MM.1S (cell line): ENCODE measurements around the gene YJEFN3.

Source experiments
- DNase-seq: peaks from one replicate; pipeline ENCODE4 v3.0.0-alpha.2; 2015
- H2AFZ ChIP-seq: fragments of 300-600 bp; sonication (generic); 2 replicates; pipeline ENCODE4 v1.6.0; 2016; ENCODE audit warnings: antibody characterized with exemption, low read length
- H3F3A ChIP-seq: fragments of 300-600 bp; sonication (generic); 2 replicates; pipeline ENCODE4 v1.6.1; 2016; ENCODE audit warnings: mild to moderate bottlenecking, antibody characterized with exemption, low read length, moderate library complexity, mixed read lengths; ENCODE audit not compliant: insufficient read depth
- H3K27ac ChIP-seq: fragments of 300-600 bp; sonication (generic); 2 replicates; pipeline ENCODE4 v1.5.1; 2016; ENCODE audit warnings: mild to moderate bottlenecking, low read length
- H3K27me3 ChIP-seq: fragments of 300-600 bp; sonication (generic); replicated peaks from 2 replicates; pipeline ENCODE4 v1.6.0; 2016; ENCODE audit warnings: low read length; ENCODE audit not compliant: insufficient read depth
- H3K36me3 ChIP-seq: fragments of 300-600 bp; sonication (generic); replicated peaks from 2 replicates; pipeline ENCODE4 v1.6.1; 2016; ENCODE audit warnings: mild to moderate bottlenecking, low read length, mixed read lengths; ENCODE audit not compliant: insufficient read depth
- H3K4me1 ChIP-seq: fragments of 300-600 bp; sonication (generic); 2 replicates; pipeline ENCODE4 v1.6.1; 2016; ENCODE audit warnings: low read length, mixed read lengths
- H3K4me2 ChIP-seq: fragments of 300-600 bp; sonication (generic); 2 replicates; pipeline ENCODE4 v1.6.0; 2016; ENCODE audit warnings: low read depth, low read length
- H3K4me3 ChIP-seq: fragments of 300-600 bp; sonication (generic); 2 replicates; pipeline ENCODE4 v1.5.1; 2016; ENCODE audit warnings: low read length, mixed read lengths
- H3K79me2 ChIP-seq: fragments of 300-600 bp; sonication (generic); 2 replicates; pipeline ENCODE4 v1.6.1; 2016; ENCODE audit warnings: mixed run types, low read length, mixed read lengths
- H3K9ac ChIP-seq: fragments of 300-600 bp; sonication (generic); 2 replicates; pipeline ENCODE4 v1.6.1; 2016; ENCODE audit warnings: low read length, mixed read lengths
- H3K9me2 ChIP-seq: fragments of 300-600 bp; sonication (generic); replicated peaks from 2 replicates; pipeline ENCODE4 v1.6.1; 2016; ENCODE audit warnings: mild to moderate bottlenecking, low read length, mixed read lengths; ENCODE audit not compliant: insufficient read depth
- H3K9me3 ChIP-seq: fragments of 300-600 bp; sonication (generic); replicated peaks from 2 replicates; pipeline ENCODE4 v1.6.1; 2016; ENCODE audit warnings: mild to moderate bottlenecking, low read length, mixed read lengths; ENCODE audit not compliant: insufficient read depth
- H4K20me1 ChIP-seq: fragments of 300-600 bp; sonication (generic); 2 replicates; pipeline ENCODE4 v1.6.1; 2016; ENCODE audit warnings: mild to moderate bottlenecking, low read length, moderate library complexity, mixed read lengths; ENCODE audit not compliant: insufficient read depth
- CTCF ChIP-seq: fragments of 300-600 bp; sonication (generic); IDR thresholded peaks from 2 replicates; pipeline ENCODE4 v1.5.1; 2016; ENCODE audit warnings: antibody characterized with exemption, low read length, mixed read lengths
- EZH2 ChIP-seq: fragments of 300-600 bp; sonication (generic); optimal IDR thresholded peaks from 2 replicates; pipeline ENCODE3; 2017; ENCODE audit warnings: low read depth, mild to moderate bottlenecking, antibody characterized with exemption, low read length, mixed read lengths
- EZH2phosphoT487 ChIP-seq: fragments of 300-600 bp; sonication (generic); IDR thresholded peaks from 2 replicates; pipeline ENCODE4 v1.6.1; 2018; ENCODE audit warnings: antibody characterized with exemption, low read length

Gene YJEFN3, protein sequence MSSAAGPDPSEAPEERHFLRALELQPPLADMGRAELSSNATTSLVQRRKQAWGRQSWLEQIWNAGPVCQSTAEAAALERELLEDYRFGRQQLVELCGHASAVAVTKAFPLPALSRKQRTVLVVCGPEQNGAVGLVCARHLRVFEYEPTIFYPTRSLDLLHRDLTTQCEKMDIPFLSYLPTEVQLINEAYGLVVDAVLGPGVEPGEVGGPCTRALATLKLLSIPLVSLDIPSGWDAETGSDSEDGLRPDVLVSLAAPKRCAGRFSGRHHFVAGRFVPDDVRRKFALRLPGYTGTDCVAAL

GRCh38 chr19:19528721-19529490 is at the start of gene YJEFN3:
TSS of gene YJEFN3 (plus strand) at chr19:19528911. CDS start at chr19:19528933, 22 bp downstream.
- no peaks in the 10 kb centered on the region for H3K27me3 ChIP-seq
- no peak within 1 kb of the TSS for H3K4me2 ChIP-seq
- H3F3A ChIP-seq = no peaks in the 10 kb centered on the region
- no peaks in the 10 kb centered on the region for H3K36me3 ChIP-seq
- no peak within 1 kb of the TSS for H3K9ac ChIP-seq
- no peaks in the 10 kb centered on the region for H4K20me1 ChIP-seq
- no peak within 1 kb of the TSS for H3K4me3 ChIP-seq
- no peaks in the 10 kb centered on the region for H3K9me2 ChIP-seq
- no peak for TF ChIP-seq EZH2
- TF ChIP-seq CTCF = no peak
- no peak for TF ChIP-seq EZH2phosphoT487
- no peak within 1 kb of the TSS for H2AFZ ChIP-seq
- no peaks in the 10 kb centered on the region; the same call in 1 of the 2 replicates for H3K79me2 ChIP-seq
- no peak within 1 kb of the TSS for H3K27ac ChIP-seq
- H3K9me3 ChIP-seq = no peaks in the 10 kb centered on the region
- no peaks in the 10 kb centered on the region for H3K4me1 ChIP-seq
- DNase-seq = no peak

- Histone ChIP-seq H3K4me3 (no peak overlapping the region), H3K4me1 (no peaks in the 10 kb centered on the region), H3F3A (no peaks in the 10 kb centered on the region), H3K36me3 (no peaks in the 10 kb centered on the region), H3K27ac (no peak overlapping the region), H3K79me2 (peaks cover 74% of the 10 kb centered on the region), H2AFZ (no peak overlapping the region), H3K9me2 (no peaks in the 10 kb centered on the region), H3K4me2 (no peak overlapping the region), H3K27me3 (no peaks in the 10 kb centered on the region), H3K9ac (no peak overlapping the region), H4K20me1 (peaks cover 17% of the 10 kb centered on the region), H3K9me3 (no peaks in the 10 kb centered on the region)
- no peak for DNase-seq
- no peak for TF ChIP-seq CTCF
Observed at GRCh38 chr19:19480688-19481087, 48.0 kb upstream of the YJEFN3 start.

DNA sequence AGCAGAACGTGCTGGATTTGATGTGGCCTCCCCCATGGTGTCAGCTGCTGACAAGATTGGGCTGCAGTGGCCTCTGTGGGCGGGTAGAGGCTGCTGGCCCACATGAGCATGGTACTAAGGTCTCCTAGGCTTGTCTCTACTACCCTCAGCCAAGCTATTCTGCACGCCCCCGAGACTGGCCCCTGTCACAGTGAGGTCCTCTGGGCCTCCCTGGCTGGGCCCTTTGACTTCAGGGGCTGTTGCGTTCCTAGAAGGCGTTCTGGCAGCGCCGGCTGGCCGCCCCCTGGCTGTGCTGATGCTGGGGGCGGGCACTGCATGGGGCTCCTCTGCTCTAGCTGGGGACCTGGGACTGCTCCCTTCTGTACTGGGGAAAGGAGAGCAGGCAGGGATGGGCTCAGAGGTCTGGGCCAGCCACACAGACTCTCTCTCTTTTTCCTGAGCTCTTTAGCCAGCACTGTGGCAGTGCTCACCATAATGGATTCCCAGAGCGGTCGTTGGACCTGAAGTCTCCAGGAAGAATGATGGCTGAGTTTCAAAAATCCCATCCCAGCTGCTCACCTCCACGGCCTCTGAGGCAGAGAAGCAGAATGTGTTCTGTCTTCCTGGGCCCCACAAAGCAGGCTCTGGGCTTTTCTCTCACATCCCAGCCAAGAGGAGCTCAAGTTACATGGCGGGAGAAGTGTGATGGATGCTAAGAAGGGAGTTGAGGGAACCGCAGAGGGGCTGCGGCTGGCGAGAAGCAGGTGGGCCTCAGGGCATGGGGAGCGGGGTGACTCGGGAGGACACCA is 45.7 kb upstream of the YJEFN3 start:
- H3K4me2 ChIP-seq = no peak overlapping the region
- no peaks in the 10 kb centered on the region for H3K4me1 ChIP-seq
- H3K9me2 ChIP-seq = no peaks in the 10 kb centered on the region
- H4K20me1 ChIP-seq = peaks cover 12% of the 10 kb centered on the region
- no peak for TF ChIP-seq EZH2
- no peak for TF ChIP-seq EZH2phosphoT487
- TF ChIP-seq CTCF = no peak
- no peak overlapping the region for H3K9ac ChIP-seq
- H3K4me3 ChIP-seq = no peak overlapping the region
- H3K27me3 ChIP-seq = no peaks in the 10 kb centered on the region
- H2AFZ ChIP-seq = no peak overlapping the region
- H3K79me2 ChIP-seq = peaks cover 59% of the 10 kb centered on the region
- H3F3A ChIP-seq = no peaks in the 10 kb centered on the region
- H3K36me3 ChIP-seq = no peaks in the 10 kb centered on the region
- no peak overlapping the region for H3K27ac ChIP-seq
- no peak for DNase-seq
- no peaks in the 10 kb centered on the region for H3K9me3 ChIP-seq
